GM23338 (cell line): ENCODE measurements around the gene IGFL3. TPM values are rescaled to one million over a fixed set of nuclear protein-coding genes. Genes with fewer than 3 reads are reported as not detected.

Source experiments
- ATAC-seq: fragments of 200-7000 bp; cut with Tn5 transposase; 3 replicates; pipeline ENCODE4 v1.9.1; 2020
- DNase-seq: peaks from one replicate; pipeline ENCODE4 v3.0.0-alpha.2; 2015; ENCODE audit warnings: low spot score
- H2AFZ ChIP-seq: fragments of 200-600 bp; sonication (generic); 2 replicates; pipeline ENCODE4 v1.8.0; 2016; ENCODE audit warnings: antibody characterized with exemption, mild to moderate bottlenecking, moderate library complexity
- H3F3A ChIP-seq: fragments of 200-600 bp; sonication (generic); replicated peaks from 2 replicates; pipeline ENCODE4 v1.8.0; 2017; ENCODE audit warnings: antibody characterized with exemption, mixed run types, low read depth
- H3K27ac ChIP-seq: fragments of 200-600 bp; sonication (generic); 2 replicates; pipeline ENCODE4 v1.6.1; 2016; ENCODE audit warnings: low read depth
- H3K27me3 ChIP-seq: fragments of 200-600 bp; sonication (generic); 2 replicates; pipeline ENCODE4 v1.8.0; 2016; ENCODE audit warnings: mild to moderate bottlenecking, mixed run types, moderate library complexity; ENCODE audit not compliant: insufficient read depth
- H3K36me3 ChIP-seq: fragments of 200-600 bp; sonication (generic); 2 replicates; pipeline ENCODE4 v1.8.0; 2016; ENCODE audit warnings: mild to moderate bottlenecking; ENCODE audit not compliant: insufficient read depth
- H3K4me1 ChIP-seq: fragments of 200-600 bp; sonication (generic); 2 replicates; pipeline ENCODE4 v1.8.0; 2016; ENCODE audit warnings: mild to moderate bottlenecking, moderate library complexity; ENCODE audit not compliant: insufficient read depth
- H3K4me2 ChIP-seq: fragments of 200-600 bp; sonication (generic); 2 replicates; pipeline ENCODE4 v1.7.1; 2017; ENCODE audit warnings: mixed run types
- H3K4me3 ChIP-seq: fragments of 200-600 bp; sonication (generic); 2 replicates; pipeline ENCODE4 v1.6.1; 2016; ENCODE audit warnings: mixed run types
- H3K79me2 ChIP-seq: fragments of 200-600 bp; sonication (generic); replicated peaks from 2 replicates; pipeline ENCODE4 v1.8.0; 2017; ENCODE audit warnings: mild to moderate bottlenecking; ENCODE audit not compliant: insufficient read depth
- H3K9me2 ChIP-seq: fragments of 200-600 bp; sonication (generic); 2 replicates; pipeline ENCODE4 v1.8.0; 2017; ENCODE audit not compliant: insufficient read depth
- H4K20me1 ChIP-seq: fragments of 200-600 bp; sonication (generic); replicated peaks from 2 replicates; pipeline ENCODE4 v1.8.0; 2017; ENCODE audit warnings: mild to moderate bottlenecking; ENCODE audit not compliant: insufficient read depth
- H3K27ac Mint-ChIP-seq: 2 replicates; pipeline ENCODE4 v1.8.0; 2020; ENCODE audit warnings: inconsistent platforms, mild to moderate bottlenecking, moderate library complexity, mixed read lengths
- H3K27me3 Mint-ChIP-seq: 3 replicates; pipeline ENCODE4 v1.8.0; 2022; ENCODE audit warnings: low read depth, mild to moderate bottlenecking, moderate library complexity, mixed read lengths, inconsistent platforms; ENCODE audit not compliant: insufficient read depth, poor library complexity
- H3K36me3 Mint-ChIP-seq: 3 replicates; pipeline ENCODE4 v1.8.0; 2021; ENCODE audit warnings: low read depth, mild to moderate bottlenecking, inconsistent platforms, moderate library complexity, mixed read lengths
- H3K4me1 Mint-ChIP-seq: 3 replicates; pipeline ENCODE4 v1.8.0; 2020; ENCODE audit warnings: mild to moderate bottlenecking, inconsistent platforms, mixed read lengths
- H3K4me3 Mint-ChIP-seq: 3 replicates; pipeline ENCODE4 v1.8.0; 2021; ENCODE audit warnings: moderate library complexity, mild to moderate bottlenecking, inconsistent platforms, mixed read lengths
- H3K9me3 Mint-ChIP-seq: 3 replicates; pipeline ENCODE4 v1.8.0; 2020; ENCODE audit warnings: moderate library complexity, mild to moderate bottlenecking, inconsistent platforms, mixed read lengths
- CREB1 ChIP-seq: fragments of 250-450 bp; sonication (Bioruptor Pico); IDR thresholded peaks from 2 replicates; pipeline ENCODE4 v1.5.0; 2020; ENCODE audit warnings: low read depth, mild to moderate bottlenecking, moderate library complexity
- CTCF ChIP-seq, 2 experiments: fragments of 200-600 bp in 1 of 2; sonication (generic) in 1 of 2; conservative IDR thresholded peaks; 2 replicates each; pipeline versions ENCODE4 v1.5.1 to v1.6.1; 2016 to 2017; ENCODE audit warnings: antibody characterized with exemption in 2 of 2, low read depth in 2 of 2, mild to moderate bottlenecking in 2 of 2, moderate library complexity in 1 of 2
- ETS1 ChIP-seq: IDR thresholded peaks from 2 replicates; pipeline ENCODE4 v1.6.1; 2016; ENCODE audit warnings: antibody characterized with exemption
- EZH2 ChIP-seq: fragments of 200-600 bp; sonication (generic); IDR thresholded peaks from one replicate; pipeline ENCODE4 v1.8.0; 2017; ENCODE audit warnings: antibody characterized with exemption, mild to moderate bottlenecking, low read depth; ENCODE audit not compliant: unreplicated experiment
- EZH2phosphoT487 ChIP-seq: fragments of 200-600 bp; sonication (generic); IDR thresholded peaks from one replicate; pipeline ENCODE4 v1.8.1; 2018; ENCODE audit warnings: antibody characterized with exemption; ENCODE audit not compliant: unreplicated experiment
- JUNB ChIP-seq: IDR thresholded peaks from one replicate; pipeline ENCODE4 v1.6.1; 2016; ENCODE audit warnings: antibody characterized with exemption; ENCODE audit not compliant: unreplicated experiment
- NANOG ChIP-seq: IDR thresholded peaks from 2 replicates; pipeline ENCODE4 v1.6.1; 2016; ENCODE audit warnings: antibody characterized with exemption, borderline replicate concordance
- POLR2AphosphoS5 ChIP-seq: IDR thresholded peaks from 2 replicates; pipeline ENCODE4 v1.6.1; 2016; ENCODE audit warnings: antibody characterized with exemption, low read depth
- REST ChIP-seq: IDR thresholded peaks from one replicate; pipeline ENCODE4 v1.6.1; 2018; ENCODE audit warnings: antibody characterized with exemption; ENCODE audit not compliant: unreplicated experiment
- STAT1 ChIP-seq: IDR thresholded peaks from one replicate; pipeline ENCODE4 v1.6.1; 2016; ENCODE audit warnings: antibody characterized with exemption; ENCODE audit not compliant: unreplicated experiment
- ZNF114 ChIP-seq: fragments of 250-450 bp; sonication (Bioruptor Pico); IDR thresholded peaks from 2 replicates; pipeline ENCODE4 v1.5.0; 2020; ENCODE audit warnings: mild to moderate bottlenecking, moderate library complexity
- ZNF331 ChIP-seq: fragments of 250-450 bp; sonication (Bioruptor Pico); IDR thresholded peaks from 2 replicates; pipeline ENCODE4 v1.5.0; 2020; ENCODE audit warnings: low read depth, mild to moderate bottlenecking, moderate library complexity
- ZNF462 ChIP-seq: fragments of 250-450 bp; sonication (Bioruptor Pico); IDR thresholded peaks from 2 replicates; pipeline ENCODE4 v1.5.0; 2020; ENCODE audit warnings: mild to moderate bottlenecking, moderate library complexity
- polyA plus RNA-seq: library from polyadenylated mRNA; unstranded; fragments of >200 nt; fragmentation: Nextera tagmentation; extraction: Ambion mirVana; gene quantifications from 2 replicates; pipeline ENCODE4 v1.2.1, GENCODE V29; 2016
- total RNA-seq: library from RNA; depleted of rRNA; stranded (reverse); fragments of >200 nt; shearing (Covaris generic); gene quantifications from 2 replicates; pipeline ENCODE4 v1.2.3, GENCODE V29; 2014

The IGFL3 gene
- total and polyA plus RNA-seq, 2 experiments from 2014 or later = not detected

- no peaks in the 10 kb centered on the region for H3K9me2 ChIP-seq
- H3K9me3 Mint-ChIP-seq = no peaks in the 10 kb centered on the region; the same call in 2 of the 3 replicates
- TF ChIP-seq ETS1 (no peak), EZH2 (no peak), ZNF331 (CRISPR knock-in tag) (no peak), JUNB (no peak), EZH2phosphoT487 (no peak), ZNF462 (CRISPR knock-in tag) (no peak), NANOG (no peak), POLR2AphosphoS5 (no peak), STAT1 (no peak), CTCF (conservative IDR thresholded peaks at IDR 0.05; ENCODE audit: low read depth in 2 of 2) (no peak), ZNF114 (no peak), CREB1 (CRISPR knock-in tag) (no peak), REST (no peak)
- H3K79me2 ChIP-seq = no peaks in the 10 kb centered on the region
- H3K4me1 ChIP-seq = no peaks in the 10 kb centered on the region
- H3K27me3 Mint-ChIP-seq = no peaks in the 10 kb centered on the region
- no peak for DNase-seq
- H3K4me3 ChIP-seq = no peak overlapping the region
- no peaks in the 10 kb centered on the region for H3K36me3 ChIP-seq
- H3K36me3 Mint-ChIP-seq = no peaks in the 10 kb centered on the region
- H2AFZ ChIP-seq = no peak overlapping the region
- ATAC-seq = no peak
- H3K4me1 Mint-ChIP-seq = peaks cover 9% of the 10 kb centered on the region
- no peak overlapping the region for H3K27ac Mint-ChIP-seq
- no peaks in the 10 kb centered on the region for H4K20me1 ChIP-seq
- H3F3A ChIP-seq = no peaks in the 10 kb centered on the region
- H3K4me3 Mint-ChIP-seq = no peak overlapping the region
- H3K27ac ChIP-seq = no peak overlapping the region
- H3K27me3 ChIP-seq = no peaks in the 10 kb centered on the region
- H3K4me2 ChIP-seq = no peak overlapping the region
Measured at GRCh38 chr19:46112527-46112926, 12.0 kb downstream of the IGFL3 start.
